Testis (tissue), 3 donors: ENCODE results near the gene CRIP2. TPM values are rescaled to one million over a fixed set of nuclear protein-coding genes. Genes with fewer than 3 reads are reported as not detected.

ENCODE experiments used
- DNase-seq: peaks from one replicate; pipeline ENCODE4 v3.0.0-alpha.2; 2019
- H3K27ac ChIP-seq, 2 donors: fragments of 200-600 bp; sonication (generic); one replicate each; pipeline ENCODE4 v1.5.1; 2019
- H3K27me3 ChIP-seq: fragments of 200-600 bp; sonication (generic); one replicate; pipeline ENCODE4 v1.5.1; 2019
- H3K36me3 ChIP-seq: fragments of 200-600 bp; sonication (generic); one replicate; pipeline ENCODE4 v1.5.1; 2017; ENCODE audit warnings: low read depth; ENCODE audit errors: missing control alignments
- H3K4me1 ChIP-seq: fragments of 200-600 bp; sonication (generic); one replicate; pipeline ENCODE4 v1.5.1; 2019
- H3K4me3 ChIP-seq, 2 donors: fragments of 200-600 bp; sonication (generic); one replicate each; pipeline ENCODE4 v1.5.1; 2017 to 2019
- H3K9me3 ChIP-seq: fragments of 200-600 bp; sonication (generic); one replicate; pipeline ENCODE4 v1.5.1; 2017
- CTCF ChIP-seq, 3 experiments: fragments of 450-650 bp in 2 of 3; fragments of 200-600 bp in 1 of 3; sonication (generic) in 1 of 3; IDR thresholded peaks; one replicate each; pipeline ENCODE4 v1.5.1; 2016 to 2019; ENCODE audit warnings: antibody characterized with exemption in 3 of 3, mild to moderate bottlenecking in 2 of 3, moderate library complexity in 1 of 3
- POLR2A ChIP-seq: fragments of 450-650 bp; IDR thresholded peaks from one replicate; pipeline ENCODE4 v1.6.1; 2017; ENCODE audit warnings: antibody characterized with exemption, mild to moderate bottlenecking, moderate library complexity
- WGBS, 2 donors: methylation state at CpG; one replicate each; pipeline ENCODE4 v1.1.5; 2018; 5-methylcytosine and 5-hydroxymethylcytosine counted together
- intact Hi-C: fragments of 100-400 bp; cut with DNase I; formaldehyde crosslinking; loops from one replicate; pipeline ENCODE4 v1.15.1; 2023; ENCODE audit warnings: low total_unique reads
- polyA plus RNA-seq: library from polyadenylated mRNA; stranded (reverse); fragments of 350-450 nt; fragmentation: Illumina TruSeq; extraction: RNeasy Lipid Tissue Mini Kit (QIAGEN cat#74804); gene quantifications from one replicate; pipeline ENCODE4 v1.2.3, GENCODE V29; 2014; ENCODE audit warnings: low read depth, low replicate concordance; ENCODE audit not compliant: insufficient read depth
- total RNA-seq, 2 donors: library from RNA; depleted of rRNA; stranded (reverse); fragments of >200 nt; gene quantifications; one replicate each; pipeline ENCODE4 v1.2.3, GENCODE V29; 2016

Gene CRIP2
- total and polyA plus RNA-seq, 3 donors from 2014 or later: 114 to 159 (median 121) TPM

GRCh38 chr14:105437723-105438500, 36.7 kb upstream of the CRIP2 start:
- Histone ChIP-seq H3K36me3 (no peaks in the 10 kb centered on the region), H3K4me1 (no peaks in the 10 kb centered on the region), H3K27ac (no peak overlapping the region), H3K27me3 (no peaks in the 10 kb centered on the region), H3K4me3 (no peak overlapping the region), H3K9me3 (no peaks in the 10 kb centered on the region)
- intact Hi-C loops: no loop called here
- no peak for TF ChIP-seq POLR2A
- TF ChIP-seq CTCF (IDR thresholded peaks at IDR 0.05): no peak
- WGBS, 2 donors: 84 to 92% methylated on average over 7 to 14 of the region's 18 CpGs
- DNase-seq: no peak

GRCh38 chr14:105439179-105439578, 35.4 kb upstream of the CRIP2 start:
- DNase-seq: no peak
- TF ChIP-seq CTCF (IDR thresholded peaks at IDR 0.05): no peak
- no peak for TF ChIP-seq POLR2A
- no peaks in the 10 kb centered on the region for H3K4me1 ChIP-seq
- intact Hi-C loops: no loop called here
- WGBS, 2 donors: 60 to 92% methylated on average over 1 to 11 of the region's 11 CpGs
- H3K9me3 ChIP-seq: no peaks in the 10 kb centered on the region
- H3K27me3 ChIP-seq: no peaks in the 10 kb centered on the region
- H3K27ac ChIP-seq: no peak overlapping the region
- H3K4me3 ChIP-seq: no peak overlapping the region
- H3K36me3 ChIP-seq: no peaks in the 10 kb centered on the region

- no peak for DNase-seq
- H3K4me3 ChIP-seq: no peak overlapping the region
- intact Hi-C loops: no loop called here
- no peak for TF ChIP-seq CTCF (IDR thresholded peaks at IDR 0.05)
- TF ChIP-seq POLR2A: no peak
- no peaks in the 10 kb centered on the region for H3K9me3 ChIP-seq
- H3K36me3 ChIP-seq: no peaks in the 10 kb centered on the region
- WGBS, 2 donors: 80 to 91% methylated on average over 7 to 29 of the region's 33 CpGs
- no peaks in the 10 kb centered on the region for H3K27me3 ChIP-seq
- no peaks in the 10 kb centered on the region for H3K4me1 ChIP-seq
- no peak overlapping the region for H3K27ac ChIP-seq
These were observed 34.7 kb upstream of the CRIP2 start for GRCh38 chr14:105439710-105440553.

- intact Hi-C loops: no loop called here
- no peak for DNase-seq
- 91 to 95% methylated on average over 14 to 15 of the region's 15 CpGs for WGBS, 2 donors
- no peak overlapping the region for H3K4me3 ChIP-seq
- H3K4me1 ChIP-seq: no peaks in the 10 kb centered on the region
- H3K36me3 ChIP-seq: no peaks in the 10 kb centered on the region
- TF ChIP-seq POLR2A (no peak), CTCF (IDR thresholded peaks at IDR 0.05) (no peak)
- H3K9me3 ChIP-seq: no peaks in the 10 kb centered on the region
- H3K27ac ChIP-seq: no peak overlapping the region
- no peaks in the 10 kb centered on the region for H3K27me3 ChIP-seq
These were observed 34.1 kb upstream of the CRIP2 start for GRCh38 chr14:105440554-105440900.
